Measurements from ENCODE around the gene DOCK6.

The DOCK6 gene

DNA sequence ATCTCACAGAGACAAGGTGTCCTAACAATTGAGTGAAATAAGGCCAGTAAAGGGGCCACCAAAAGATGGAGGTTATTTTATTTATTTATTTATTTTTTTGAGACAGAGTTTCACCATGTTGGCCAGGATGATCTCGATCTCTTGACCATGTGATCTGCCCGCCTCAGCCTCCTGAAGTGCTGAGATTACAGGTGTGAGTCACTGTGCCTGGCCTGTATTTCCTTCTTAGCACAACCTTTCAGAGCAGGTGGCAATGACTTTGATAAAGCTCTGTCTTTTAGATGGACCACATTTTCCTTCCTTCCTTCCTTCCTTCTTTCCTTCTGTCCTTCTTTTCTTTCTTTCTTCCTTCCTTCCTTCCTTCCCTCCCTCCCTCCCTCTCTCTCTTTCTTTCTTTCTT lies 11.0 kb upstream of the DOCK6 start:
- no peak for DNase-seq

- no peak for DNase-seq
Observed at GRCh38 chr19:11269408-11269807, 7.1 kb upstream of the DOCK6 start.

- DNase-seq, result no peak
Observed at GRCh38 chr19:11268783-11269267, 6.5 kb upstream of the DOCK6 start.

GRCh38 chr19:11267316-11268085 lies 5.2 kb upstream of the DOCK6 start:
- DNase-seq, result no peak

- no peak for DNase-seq
Observed at GRCh38 chr19:11265785-11266236, 3.5 kb upstream of the DOCK6 start.

- no peak for DNase-seq
Observed at GRCh38 chr19:11265177-11265784, 3.0 kb upstream of the DOCK6 start.

DNA sequence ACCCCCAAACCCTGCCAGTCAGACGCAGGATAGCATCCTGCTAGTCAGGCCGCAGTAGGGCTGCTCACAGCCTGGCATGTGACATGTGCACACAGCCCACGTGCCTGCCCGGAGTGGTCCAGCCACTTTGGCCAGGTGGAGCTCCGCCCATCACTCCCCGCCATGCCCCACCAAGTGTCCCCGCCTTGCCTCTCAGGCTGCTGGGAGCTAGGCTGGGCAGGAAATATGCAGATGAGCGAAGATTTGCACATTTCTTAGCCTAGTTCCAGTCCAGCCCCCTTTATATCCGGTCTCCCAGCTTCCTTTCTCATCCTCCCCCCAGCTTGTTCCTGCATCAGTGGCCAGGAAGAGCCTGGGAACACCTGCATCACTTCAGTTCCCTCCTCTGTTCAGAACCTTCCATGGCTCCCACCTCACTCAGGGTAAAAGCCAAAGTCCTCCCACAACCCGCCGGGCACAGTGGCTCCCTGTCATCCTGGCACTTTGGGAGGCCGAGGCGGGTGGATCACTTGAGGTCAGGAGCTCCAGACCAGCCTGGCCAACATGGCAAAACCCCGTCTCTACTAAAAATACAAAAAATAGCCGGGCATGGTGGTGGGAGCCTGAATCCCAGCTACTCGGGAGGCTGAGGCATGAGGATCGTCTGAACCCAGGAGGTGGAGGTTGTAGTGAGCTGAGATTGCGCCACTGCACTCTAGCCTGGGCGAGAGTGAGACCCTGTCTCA lies 2.3 kb upstream of the DOCK6 start:
- no peak for DNase-seq

GRCh38 chr19:11263726-11264125 lies 1.4 kb upstream of the DOCK6 start:
- no peak for DNase-seq

DNA sequence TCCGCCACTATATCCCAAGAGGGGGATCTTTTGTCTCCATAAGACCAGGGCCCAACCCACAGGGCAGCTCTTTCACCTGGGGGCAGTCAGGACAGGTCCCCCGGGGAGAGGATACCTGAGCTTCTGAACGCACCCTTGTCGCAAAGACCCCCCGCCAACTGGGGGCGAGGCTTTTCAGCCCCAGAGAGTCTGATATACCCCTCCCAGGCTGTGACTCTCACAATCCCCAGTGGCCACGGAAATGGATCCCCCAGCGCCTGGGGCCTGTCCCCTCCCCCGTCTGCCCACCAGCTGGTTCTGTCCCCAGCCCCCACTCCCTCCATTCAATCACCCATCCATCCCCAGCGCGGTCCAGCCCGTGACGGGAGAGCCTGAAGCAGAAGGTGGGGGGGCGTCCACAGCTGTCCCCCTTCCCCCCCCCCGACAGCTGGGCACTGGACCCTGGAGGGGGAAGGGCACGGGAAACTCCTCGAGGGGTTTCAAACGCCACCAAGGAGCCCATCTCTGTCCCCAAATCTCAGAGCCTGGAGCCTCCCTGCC lies 823 bp downstream of the DOCK6 start:
- no peak for DNase-seq

DNA sequence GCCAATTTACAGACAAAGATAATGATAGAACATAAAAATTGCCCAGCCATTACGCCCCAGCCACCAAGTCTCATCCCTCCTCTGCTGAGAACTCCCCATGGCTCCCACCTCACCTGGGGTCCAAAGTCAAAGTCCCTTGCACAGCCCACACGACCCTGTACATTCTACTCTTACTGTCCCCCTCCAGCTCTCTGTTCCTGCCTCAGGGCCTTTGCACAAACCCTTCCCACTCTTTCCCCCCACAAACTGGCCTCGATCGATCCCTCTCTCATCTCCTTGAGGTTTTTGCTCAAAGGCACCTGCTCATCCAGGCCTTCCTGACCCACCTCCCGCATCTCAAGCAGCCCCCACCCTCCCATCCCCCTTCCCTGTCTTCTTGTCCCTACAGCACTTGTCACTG lies 1.3 kb downstream of the DOCK6 start:
- no peak for DNase-seq

DNA sequence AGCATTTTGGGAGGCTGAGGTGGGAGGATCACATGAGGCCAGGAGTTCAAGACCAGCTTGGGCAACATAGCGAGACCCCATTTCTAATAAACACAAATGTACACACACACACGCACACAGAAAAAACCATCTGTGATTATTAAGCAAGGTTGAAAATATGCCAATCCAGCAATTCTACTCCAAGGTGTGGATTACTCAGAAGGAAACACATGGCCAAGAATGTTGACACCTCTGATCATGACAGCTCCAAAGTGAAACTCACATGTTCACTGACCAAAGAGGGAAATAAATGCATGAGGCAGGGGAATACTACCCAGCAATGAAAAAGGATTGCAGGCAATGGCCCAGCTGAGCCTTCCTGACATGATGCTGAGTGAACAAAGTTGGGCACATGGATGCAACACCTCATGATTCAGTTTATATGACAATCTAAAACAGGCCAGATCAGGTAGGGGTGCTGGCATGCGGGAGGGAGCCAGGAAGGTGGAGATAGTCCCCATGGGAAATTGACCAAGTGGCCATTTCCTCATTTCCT lies 4.4 kb downstream of the DOCK6 start:
- no peak for DNase-seq

DNA sequence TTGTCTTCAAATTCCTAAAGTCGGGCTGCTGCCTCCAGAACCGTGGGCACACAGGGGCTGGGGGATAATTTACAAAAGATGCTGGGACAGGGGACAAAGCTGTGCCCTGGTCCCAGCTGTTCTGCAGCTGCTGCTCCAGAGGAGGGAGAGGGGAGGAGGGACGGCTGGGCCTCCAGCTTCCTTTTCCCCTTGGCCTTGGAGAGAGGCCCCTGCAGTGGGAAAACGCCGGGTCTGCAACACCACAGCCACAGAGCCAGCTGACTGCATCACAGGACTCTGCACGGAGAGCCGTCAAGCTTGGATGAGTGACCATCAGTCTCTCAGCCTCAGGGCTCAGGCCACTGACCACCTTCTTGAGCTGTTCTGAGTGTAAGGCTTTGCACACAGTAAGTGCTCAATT lies 6.1 kb downstream of the DOCK6 start:
- no peak for DNase-seq

GRCh38 chr19:11254666-11255065 lies 7.7 kb downstream of the DOCK6 start:
- peak in 1 of 5 experiments; percentile 11 for DNase-seq

- DNase-seq, result no peak
Observed at GRCh38 chr19:11252665-11253355, 9.5 kb downstream of the DOCK6 start.

DNA sequence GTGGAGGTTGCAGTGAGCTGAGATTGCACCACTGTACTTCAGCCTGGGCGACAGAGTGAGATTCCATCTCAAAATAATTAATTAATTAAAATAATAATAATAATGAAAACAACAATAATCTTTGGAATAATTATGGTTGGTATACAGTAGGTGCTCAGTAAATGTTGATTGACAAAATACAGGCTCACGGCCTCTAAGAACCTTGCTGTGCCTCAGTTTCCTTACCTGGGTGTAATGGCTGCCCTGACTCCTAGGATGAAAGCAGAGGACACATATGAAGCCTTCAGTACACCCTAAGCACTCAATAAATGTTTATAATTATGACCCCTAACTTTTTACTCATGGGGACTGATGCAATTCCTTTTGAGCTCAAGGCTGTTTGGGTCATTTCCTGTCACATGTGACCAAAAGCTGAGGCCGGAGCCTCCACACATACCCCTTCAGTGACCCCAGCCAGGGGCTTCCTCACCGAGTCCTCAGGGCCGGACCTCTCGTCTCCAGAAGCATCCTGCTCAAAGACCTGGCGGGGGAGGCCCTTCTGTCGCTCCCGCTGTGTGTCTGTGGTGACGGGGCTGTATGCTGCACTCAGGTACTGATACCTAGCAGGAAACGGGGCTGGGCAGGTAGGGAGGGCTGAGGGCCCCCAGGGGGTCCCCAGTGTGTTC lies 10.5 kb downstream of the DOCK6 start:
- DNase-seq, result no peak

DNA sequence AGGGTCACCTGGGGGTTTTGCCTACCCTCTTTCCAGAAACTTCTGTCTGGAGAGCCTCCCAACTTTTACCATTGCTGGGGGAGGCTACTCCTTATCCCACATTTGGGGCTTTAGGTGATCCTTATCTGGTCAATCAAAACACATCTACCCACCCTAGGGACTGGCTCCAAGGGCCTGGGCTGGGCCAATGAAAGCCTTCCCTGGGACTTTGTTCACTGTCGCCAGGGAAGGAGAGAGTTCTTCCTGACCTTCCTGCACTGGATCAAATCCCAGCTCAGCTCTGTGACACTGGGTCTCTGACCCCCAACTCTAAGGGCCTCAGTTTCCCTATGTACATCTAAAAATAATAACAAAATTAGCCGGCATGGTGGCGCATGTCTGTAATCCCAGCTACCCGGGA lies 11.1 kb downstream of the DOCK6 start:
- DNase-seq, result no peak

DNA sequence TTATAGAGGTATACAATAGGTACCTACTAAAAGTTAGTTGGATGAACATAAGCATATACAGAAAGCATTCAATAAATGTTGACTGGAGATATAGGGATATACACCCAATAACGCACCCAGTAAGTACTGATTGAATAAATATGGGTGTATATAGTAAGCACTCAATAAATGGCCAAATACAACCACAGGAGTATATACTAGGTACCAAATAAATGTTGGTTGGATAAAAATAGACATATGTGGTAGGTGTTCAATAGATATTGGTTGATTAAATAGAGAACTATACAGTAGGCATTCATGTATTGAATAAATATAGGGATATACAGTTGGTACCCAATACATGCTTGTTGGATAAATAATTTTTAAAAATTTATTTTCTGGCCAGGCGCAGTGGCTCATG lies 13.5 kb downstream of the DOCK6 start:
- DNase-seq, result no peak

DNA sequence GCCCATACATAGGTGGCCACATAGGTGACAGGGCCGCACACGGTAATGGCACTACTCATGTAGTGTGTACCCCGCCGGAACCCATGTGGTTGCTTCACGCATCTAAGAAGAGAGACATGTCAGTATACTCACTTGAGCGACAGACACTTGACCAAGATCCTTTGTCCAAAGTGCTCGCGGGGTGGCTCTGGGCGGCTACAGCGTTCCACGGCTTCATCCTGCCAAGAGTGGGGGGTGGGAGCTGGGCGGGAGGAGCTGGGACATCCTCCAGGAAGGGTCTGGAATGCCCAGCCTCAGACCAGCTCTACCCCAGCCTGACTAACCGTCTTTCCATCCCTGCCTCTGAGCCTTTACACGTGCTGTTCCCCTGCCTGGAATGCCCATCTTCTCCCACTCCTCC lies 14.4 kb downstream of the DOCK6 start:
- no peak for DNase-seq

- DNase-seq, result no peak
Observed at GRCh38 chr19:11247391-11247790, 14.9 kb downstream of the DOCK6 start.

- no peak for DNase-seq
Observed at GRCh38 chr19:11246941-11247340, 15.4 kb downstream of the DOCK6 start.

- DNase-seq, result no peak
Observed at GRCh38 chr19:11244846-11245589, 17.3 kb downstream of the DOCK6 start.

Measured in T-helper 2 cell (primary cell).